Osteocyte (in vitro differentiated cells): ENCODE data around the gene TSHB. TPM values are rescaled to one million over a fixed set of nuclear protein-coding genes. Genes with fewer than 3 reads are reported as not detected.

Source experiments
- DNase-seq: peaks from one replicate; pipeline ENCODE4 v3.0.0; 2021; ENCODE audit warnings: mixed read lengths; ENCODE audit not compliant: unreplicated experiment; ENCODE audit errors: extremely low spot score
- H3K27ac Mint-ChIP-seq: one replicate; pipeline ENCODE4 v1.8.0; 2021; ENCODE audit warnings: mild to moderate bottlenecking, mixed read lengths; ENCODE audit not compliant: unreplicated experiment
- H3K27me3 Mint-ChIP-seq: one replicate; pipeline ENCODE4 v1.8.0; 2021; ENCODE audit warnings: mixed read lengths; ENCODE audit not compliant: unreplicated experiment
- H3K36me3 Mint-ChIP-seq: one replicate; pipeline ENCODE4 v1.8.0; 2021; ENCODE audit warnings: mixed read lengths; ENCODE audit not compliant: unreplicated experiment
- H3K4me1 Mint-ChIP-seq: one replicate; pipeline ENCODE4 v1.8.0; 2021; ENCODE audit warnings: mixed read lengths; ENCODE audit not compliant: unreplicated experiment
- H3K4me3 Mint-ChIP-seq: one replicate; pipeline ENCODE4 v1.8.0; 2021; ENCODE audit warnings: mild to moderate bottlenecking, moderate library complexity, mixed read lengths; ENCODE audit not compliant: unreplicated experiment
- H3K9me3 Mint-ChIP-seq: one replicate; pipeline ENCODE4 v1.8.0; 2021; ENCODE audit warnings: mixed read lengths; ENCODE audit not compliant: unreplicated experiment
- total RNA-seq: library from RNA; stranded (reverse); gene quantifications from 2 replicates; pipeline ENCODE4 v1.2.1, GENCODE V29; 2021
- TF ChIP-seq, protein P1 (sequence below): fragments of 200-600 bp; sonication (generic); IDR thresholded peaks from 2 replicates; pipeline ENCODE4 v1.5.0; 2021; ENCODE audit warnings: antibody characterized with exemption, mild to moderate bottlenecking, moderate library complexity

TSHB gene
- total RNA-seq, 1 donor from 2014 or later: not detected

DNA sequence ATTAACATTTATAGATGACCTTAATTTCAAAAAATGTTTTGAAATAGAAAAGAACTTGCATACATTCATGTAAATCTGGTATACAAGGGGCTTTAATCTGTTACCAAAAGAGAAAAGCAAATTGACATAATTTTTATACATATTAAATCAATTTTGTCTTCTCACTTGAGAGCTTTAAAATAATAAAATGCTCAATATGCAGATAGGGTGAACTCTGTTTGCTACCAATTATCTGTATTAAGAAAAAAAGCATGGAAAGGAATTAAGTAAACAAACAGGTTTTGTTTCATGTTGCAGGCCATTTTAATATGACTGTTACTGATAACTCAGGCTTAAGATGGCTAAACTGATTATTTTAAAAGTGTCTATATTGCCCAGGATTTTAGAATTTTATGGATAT, 6.0 kb upstream of the TSHB start:
- H3K36me3 Mint-ChIP-seq: no peaks in the 10 kb centered on the region

DNA sequence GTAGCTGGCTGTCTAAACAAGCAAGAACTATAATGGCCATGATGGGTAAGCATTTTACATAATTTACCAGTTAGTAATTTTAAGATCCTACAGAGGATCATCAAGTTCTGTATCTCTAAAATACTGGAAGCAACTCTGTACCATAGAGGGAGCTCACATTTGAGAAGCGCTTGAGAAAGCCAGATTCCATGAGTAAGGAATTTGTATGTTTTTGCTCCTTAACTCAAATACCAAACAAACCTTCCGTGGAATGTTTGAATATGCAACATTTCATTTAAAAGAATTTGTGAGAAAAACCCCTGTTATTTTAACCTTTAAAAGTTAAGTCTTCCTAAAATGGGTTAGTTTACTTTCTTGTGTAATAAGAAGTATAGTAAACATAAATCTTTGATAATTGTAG, 2.0 kb downstream of the TSHB start:
- Mint-ChIP-seq H3K4me3 (no peak overlapping the region), H3K4me1 (no peaks in the 10 kb centered on the region), H3K27ac (no peak overlapping the region), H3K36me3 (no peaks in the 10 kb centered on the region), H3K27me3 (peaks cover 61% of the 10 kb centered on the region), H3K9me3 (no peaks in the 10 kb centered on the region)
- TF ChIP-seq, protein P1, sequence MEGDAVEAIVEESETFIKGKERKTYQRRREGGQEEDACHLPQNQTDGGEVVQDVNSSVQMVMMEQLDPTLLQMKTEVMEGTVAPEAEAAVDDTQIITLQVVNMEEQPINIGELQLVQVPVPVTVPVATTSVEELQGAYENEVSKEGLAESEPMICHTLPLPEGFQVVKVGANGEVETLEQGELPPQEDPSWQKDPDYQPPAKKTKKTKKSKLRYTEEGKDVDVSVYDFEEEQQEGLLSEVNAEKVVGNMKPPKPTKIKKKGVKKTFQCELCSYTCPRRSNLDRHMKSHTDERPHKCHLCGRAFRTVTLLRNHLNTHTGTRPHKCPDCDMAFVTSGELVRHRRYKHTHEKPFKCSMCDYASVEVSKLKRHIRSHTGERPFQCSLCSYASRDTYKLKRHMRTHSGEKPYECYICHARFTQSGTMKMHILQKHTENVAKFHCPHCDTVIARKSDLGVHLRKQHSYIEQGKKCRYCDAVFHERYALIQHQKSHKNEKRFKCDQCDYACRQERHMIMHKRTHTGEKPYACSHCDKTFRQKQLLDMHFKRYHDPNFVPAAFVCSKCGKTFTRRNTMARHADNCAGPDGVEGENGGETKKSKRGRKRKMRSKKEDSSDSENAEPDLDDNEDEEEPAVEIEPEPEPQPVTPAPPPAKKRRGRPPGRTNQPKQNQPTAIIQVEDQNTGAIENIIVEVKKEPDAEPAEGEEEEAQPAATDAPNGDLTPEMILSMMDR: no peak
- no peak for DNase-seq

More for the DNA sequence above, 6.0 kb upstream of the TSHB start:
- no peaks in the 10 kb centered on the region for H3K4me1 Mint-ChIP-seq
- H3K27me3 Mint-ChIP-seq: peaks cover 46% of the 10 kb centered on the region
- no peaks in the 10 kb centered on the region for H3K9me3 Mint-ChIP-seq
- no peak overlapping the region for H3K27ac Mint-ChIP-seq
- no peak for DNase-seq
- H3K4me3 Mint-ChIP-seq: no peak overlapping the region
- TF ChIP-seq, protein P1: no peak

DNA sequence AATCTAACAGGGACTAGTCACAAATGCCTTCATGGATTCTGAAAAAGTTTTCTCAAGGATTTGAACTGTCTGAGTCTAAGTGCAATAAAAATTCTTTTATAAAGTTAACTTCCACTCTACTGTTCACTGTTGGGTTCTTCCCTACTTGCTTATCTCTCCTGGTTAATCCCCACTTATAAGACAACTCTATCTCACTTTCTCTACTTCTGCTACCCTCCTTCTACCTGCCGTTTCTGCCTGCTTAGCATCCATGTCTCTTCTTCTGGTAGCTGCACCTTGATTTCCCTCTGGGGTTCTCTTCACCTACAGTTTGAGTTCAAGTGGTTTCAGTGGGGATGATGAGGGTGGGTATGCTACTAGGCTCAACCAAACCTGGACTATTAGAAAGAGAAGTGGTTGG, 6.0 kb downstream of the TSHB start:
- Mint-ChIP-seq H3K36me3 (no peaks in the 10 kb centered on the region), H3K9me3 (no peaks in the 10 kb centered on the region), H3K27ac (no peak overlapping the region), H3K27me3 (peaks cover 31% of the 10 kb centered on the region), H3K4me1 (no peaks in the 10 kb centered on the region), H3K4me3 (no peak overlapping the region)
- TF ChIP-seq, protein P1: no peak
- DNase-seq: no peak

DNA sequence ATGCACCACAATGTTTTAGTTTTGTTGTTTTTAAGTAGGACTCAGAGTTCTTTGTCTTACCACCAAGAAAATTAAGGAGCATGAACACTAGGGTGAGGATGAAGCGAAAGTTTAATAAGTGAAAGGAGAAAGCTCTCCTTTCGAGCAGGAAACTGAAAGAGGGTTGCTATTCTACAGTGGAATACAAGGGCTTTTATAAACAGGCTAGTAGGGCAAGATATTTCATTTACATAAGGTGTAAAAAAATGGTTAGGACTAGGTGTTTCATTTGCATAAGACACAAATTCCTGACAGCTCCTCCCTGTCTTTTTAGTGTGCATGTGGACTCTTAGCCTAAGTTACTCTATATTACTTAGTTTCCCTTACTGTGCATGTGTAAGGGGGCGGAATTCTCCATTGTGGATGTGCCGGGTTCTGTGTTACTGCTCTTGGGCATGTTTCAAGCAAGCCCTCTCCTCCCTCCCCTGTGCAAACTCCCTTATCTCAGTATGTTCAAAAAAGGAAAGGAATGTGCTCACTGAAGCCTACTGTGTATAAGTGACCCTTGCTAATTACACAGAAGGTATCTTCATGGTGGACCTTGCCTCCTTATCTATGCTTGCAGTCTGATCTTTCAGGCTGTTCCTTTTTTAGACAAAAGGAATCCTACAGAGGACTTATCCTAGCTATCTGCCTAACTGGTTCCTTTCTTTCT, 7.3 kb downstream of the TSHB start:
- Mint-ChIP-seq H3K36me3 (no peaks in the 10 kb centered on the region), H3K27ac (no peak overlapping the region), H3K9me3 (no peaks in the 10 kb centered on the region), H3K27me3 (peaks cover 20% of the 10 kb centered on the region), H3K4me3 (no peak overlapping the region), H3K4me1 (no peaks in the 10 kb centered on the region)
- DNase-seq: no peak
- TF ChIP-seq, protein P1: no peak

DNA sequence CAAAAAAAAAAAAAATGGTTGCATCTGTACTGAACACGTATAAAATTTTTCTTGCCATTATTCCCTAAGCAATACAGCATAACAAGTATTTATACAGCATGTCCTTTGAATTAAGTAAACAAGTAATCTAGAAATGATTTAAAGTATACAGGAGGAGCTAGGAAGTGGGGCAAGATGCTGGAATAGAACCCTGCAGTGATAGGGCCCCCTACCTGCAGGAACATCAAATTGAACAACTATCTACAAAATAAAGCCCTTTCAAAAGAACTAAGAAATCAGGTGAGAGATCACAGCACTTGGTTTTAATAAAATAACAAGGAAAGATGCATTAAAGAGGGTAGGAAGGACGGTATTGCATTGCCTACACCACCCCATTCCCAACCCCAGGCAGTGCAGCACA, 10.9 kb downstream of the TSHB start:
- DNase-seq: no peak
- H3K27ac Mint-ChIP-seq: no peak overlapping the region
- TF ChIP-seq, protein P1: no peak
- H3K36me3 Mint-ChIP-seq: peaks cover 3% of the 10 kb centered on the region
- no peak overlapping the region for H3K4me3 Mint-ChIP-seq
- peaks cover 21% of the 10 kb centered on the region for H3K27me3 Mint-ChIP-seq
- no peaks in the 10 kb centered on the region for H3K4me1 Mint-ChIP-seq
- H3K9me3 Mint-ChIP-seq: no peaks in the 10 kb centered on the region
